GM12892 (cell line): ENCODE measurements around the gene TEKT5.

ENCODE experiments used
- POLR2A ChIP-seq: IDR thresholded peaks from 2 replicates; pipeline ENCODE4 v1.6.1; 2011; ENCODE audit warnings: low read depth, low read length, control low read depth
- POLR2AphosphoS5 ChIP-seq: IDR thresholded peaks from 2 replicates; pipeline ENCODE4 v1.6.1; 2011; ENCODE audit warnings: low read depth, low read length, control low read depth
- TAF1 ChIP-seq: IDR thresholded peaks from 2 replicates; pipeline ENCODE4 v1.6.1; 2011; ENCODE audit warnings: low read depth, mild to moderate bottlenecking, control low read depth, low read length, borderline replicate concordance

GRCh38 chr16:10618710-10619209 lies 76.0 kb downstream of the TEKT5 start:
- TF ChIP-seq POLR2A (no peak), POLR2AphosphoS5 (no peak), TAF1 (no peak)
